Measurements from ENCODE around the gene CCDC15.

Gene CCDC15

DNA sequence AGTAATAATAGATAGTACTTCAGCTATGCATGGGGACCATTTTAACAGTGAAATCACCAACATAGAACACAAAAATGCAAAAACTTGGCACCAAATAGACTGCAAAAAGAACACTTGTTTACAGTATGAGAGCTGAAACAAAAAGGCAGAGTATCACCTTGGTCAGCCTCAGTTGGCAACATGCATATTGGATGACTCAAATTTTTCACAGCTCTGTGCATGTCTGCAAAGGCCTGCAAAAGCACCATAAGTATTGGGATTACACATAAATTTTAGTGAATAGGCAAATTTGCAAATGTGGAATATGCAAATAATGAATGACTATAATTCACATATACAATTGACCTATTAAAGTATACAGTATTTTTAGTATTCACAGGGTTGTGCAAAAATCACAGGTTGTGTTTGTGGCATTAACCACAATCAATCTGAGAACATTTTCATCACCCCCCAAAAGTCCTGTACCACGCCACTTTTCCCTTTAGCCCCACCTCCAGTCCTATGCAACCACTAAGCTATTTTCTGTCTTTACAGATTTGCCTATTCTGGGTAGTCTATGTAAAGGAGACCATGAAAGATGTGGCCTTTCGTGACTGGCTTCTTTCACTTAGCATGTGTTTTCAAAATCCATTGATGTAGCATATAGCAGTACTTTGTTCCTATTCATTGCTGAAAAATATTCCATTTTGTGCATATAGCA lies 47.2 kb downstream of the CCDC15 start:
- ChIA-PET CTCF (interaction anchor here (0.5 to 0.9 kb wide), 2 partner anchors 163 to 268 kb away, joined by 3 to 4 read pairs; no protein-coding TSS in a partner anchor), POLR2A (no interaction called here)
- H3K4me1 ChIP-seq (ENCODE audit: control insufficient read depth, insufficient read depth, low read length) = no peaks in the 10 kb centered on the region
- H3K27ac ChIP-seq (ENCODE audit: extremely low read depth, low read depth, low read length) = no peak overlapping the region
- peaks cover 0 to 28% of the 10 kb centered on the region in 2 experiments; a peak in 2 of 3 replicates for H3K36me3 ChIP-seq (ENCODE audit: control insufficient read depth in 2 of 2, insufficient read depth in 1 of 2, low read length in 2 of 2)
- H3K9me3 ChIP-seq (ENCODE audit: control insufficient read depth, insufficient read depth, low read depth, low read length) = no peaks in the 10 kb centered on the region
- no peak overlapping the region for H3K4me3 ChIP-seq (ENCODE audit: low read depth, low read length)
- TF ChIP-seq, protein P1, sequence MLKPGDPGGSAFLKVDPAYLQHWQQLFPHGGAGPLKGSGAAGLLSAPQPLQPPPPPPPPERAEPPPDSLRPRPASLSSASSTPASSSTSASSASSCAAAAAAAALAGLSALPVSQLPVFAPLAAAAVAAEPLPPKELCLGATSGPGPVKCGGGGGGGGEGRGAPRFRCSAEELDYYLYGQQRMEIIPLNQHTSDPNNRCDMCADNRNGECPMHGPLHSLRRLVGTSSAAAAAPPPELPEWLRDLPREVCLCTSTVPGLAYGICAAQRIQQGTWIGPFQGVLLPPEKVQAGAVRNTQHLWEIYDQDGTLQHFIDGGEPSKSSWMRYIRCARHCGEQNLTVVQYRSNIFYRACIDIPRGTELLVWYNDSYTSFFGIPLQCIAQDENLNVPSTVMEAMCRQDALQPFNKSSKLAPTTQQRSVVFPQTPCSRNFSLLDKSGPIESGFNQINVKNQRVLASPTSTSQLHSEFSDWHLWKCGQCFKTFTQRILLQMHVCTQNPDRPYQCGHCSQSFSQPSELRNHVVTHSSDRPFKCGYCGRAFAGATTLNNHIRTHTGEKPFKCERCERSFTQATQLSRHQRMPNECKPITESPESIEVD (tag by site-specific recombination; IDR thresholded peaks at IDR 0.05) = no peak
- TF ChIP-seq SCRT1 (tag by site-specific recombination; IDR thresholded peaks at IDR 0.05; ENCODE audit: borderline replicate concordance) (no peak), ZNF354C (tag by site-specific recombination; IDR thresholded peaks at IDR 0.05; ENCODE audit: borderline replicate concordance, low read depth) (no peak), ZNF544 (tag by site-specific recombination; IDR thresholded peaks at IDR 0.05) (no peak), ZNF121 (tag by site-specific recombination; IDR thresholded peaks at IDR 0.05) (no peak), ZNF10 (tag by site-specific recombination; IDR thresholded peaks at IDR 0.05) (no peak), KLF1 (tag by site-specific recombination; IDR thresholded peaks at IDR 0.05) (no peak)
- TF ChIP-seq, protein P2, sequence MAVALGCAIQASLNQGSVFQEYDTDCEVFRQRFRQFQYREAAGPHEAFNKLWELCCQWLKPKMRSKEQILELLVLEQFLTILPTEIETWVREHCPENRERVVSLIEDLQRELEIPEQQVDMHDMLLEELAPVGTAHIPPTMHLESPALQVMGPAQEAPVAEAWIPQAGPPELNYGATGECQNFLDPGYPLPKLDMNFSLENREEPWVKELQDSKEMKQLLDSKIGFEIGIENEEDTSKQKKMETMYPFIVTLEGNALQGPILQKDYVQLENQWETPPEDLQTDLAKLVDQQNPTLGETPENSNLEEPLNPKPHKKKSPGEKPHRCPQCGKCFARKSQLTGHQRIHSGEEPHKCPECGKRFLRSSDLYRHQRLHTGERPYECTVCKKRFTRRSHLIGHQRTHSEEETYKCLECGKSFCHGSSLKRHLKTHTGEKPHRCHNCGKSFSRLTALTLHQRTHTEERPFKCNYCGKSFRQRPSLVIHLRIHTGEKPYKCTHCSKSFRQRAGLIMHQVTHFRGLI (tag by site-specific recombination; IDR thresholded peaks at IDR 0.05) = no peak
- TF ChIP-seq, protein P3, sequence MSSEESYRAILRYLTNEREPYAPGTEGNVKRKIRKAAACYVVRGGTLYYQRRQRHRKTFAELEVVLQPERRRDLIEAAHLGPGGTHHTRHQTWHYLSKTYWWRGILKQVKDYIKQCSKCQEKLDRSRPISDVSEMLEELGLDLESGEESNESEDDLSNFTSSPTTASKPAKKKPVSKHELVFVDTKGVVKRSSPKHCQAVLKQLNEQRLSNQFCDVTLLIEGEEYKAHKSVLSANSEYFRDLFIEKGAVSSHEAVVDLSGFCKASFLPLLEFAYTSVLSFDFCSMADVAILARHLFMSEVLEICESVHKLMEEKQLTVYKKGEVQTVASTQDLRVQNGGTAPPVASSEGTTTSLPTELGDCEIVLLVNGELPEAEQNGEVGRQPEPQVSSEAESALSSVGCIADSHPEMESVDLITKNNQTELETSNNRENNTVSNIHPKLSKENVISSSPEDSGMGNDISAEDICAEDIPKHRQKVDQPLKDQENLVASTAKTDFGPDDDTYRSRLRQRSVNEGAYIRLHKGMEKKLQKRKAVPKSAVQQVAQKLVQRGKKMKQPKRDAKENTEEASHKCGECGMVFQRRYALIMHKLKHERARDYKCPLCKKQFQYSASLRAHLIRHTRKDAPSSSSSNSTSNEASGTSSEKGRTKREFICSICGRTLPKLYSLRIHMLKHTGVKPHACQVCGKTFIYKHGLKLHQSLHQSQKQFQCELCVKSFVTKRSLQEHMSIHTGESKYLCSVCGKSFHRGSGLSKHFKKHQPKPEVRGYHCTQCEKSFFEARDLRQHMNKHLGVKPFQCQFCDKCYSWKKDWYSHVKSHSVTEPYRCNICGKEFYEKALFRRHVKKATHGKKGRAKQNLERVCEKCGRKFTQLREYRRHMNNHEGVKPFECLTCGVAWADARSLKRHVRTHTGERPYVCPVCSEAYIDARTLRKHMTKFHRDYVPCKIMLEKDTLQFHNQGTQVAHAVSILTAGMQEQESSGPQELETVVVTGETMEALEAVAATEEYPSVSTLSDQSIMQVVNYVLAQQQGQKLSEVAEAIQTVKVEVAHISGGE (tag by site-specific recombination; conservative IDR thresholded peaks at IDR 0.05; ENCODE audit: low read depth) = no peak
- TF ChIP-seq, protein P4, sequence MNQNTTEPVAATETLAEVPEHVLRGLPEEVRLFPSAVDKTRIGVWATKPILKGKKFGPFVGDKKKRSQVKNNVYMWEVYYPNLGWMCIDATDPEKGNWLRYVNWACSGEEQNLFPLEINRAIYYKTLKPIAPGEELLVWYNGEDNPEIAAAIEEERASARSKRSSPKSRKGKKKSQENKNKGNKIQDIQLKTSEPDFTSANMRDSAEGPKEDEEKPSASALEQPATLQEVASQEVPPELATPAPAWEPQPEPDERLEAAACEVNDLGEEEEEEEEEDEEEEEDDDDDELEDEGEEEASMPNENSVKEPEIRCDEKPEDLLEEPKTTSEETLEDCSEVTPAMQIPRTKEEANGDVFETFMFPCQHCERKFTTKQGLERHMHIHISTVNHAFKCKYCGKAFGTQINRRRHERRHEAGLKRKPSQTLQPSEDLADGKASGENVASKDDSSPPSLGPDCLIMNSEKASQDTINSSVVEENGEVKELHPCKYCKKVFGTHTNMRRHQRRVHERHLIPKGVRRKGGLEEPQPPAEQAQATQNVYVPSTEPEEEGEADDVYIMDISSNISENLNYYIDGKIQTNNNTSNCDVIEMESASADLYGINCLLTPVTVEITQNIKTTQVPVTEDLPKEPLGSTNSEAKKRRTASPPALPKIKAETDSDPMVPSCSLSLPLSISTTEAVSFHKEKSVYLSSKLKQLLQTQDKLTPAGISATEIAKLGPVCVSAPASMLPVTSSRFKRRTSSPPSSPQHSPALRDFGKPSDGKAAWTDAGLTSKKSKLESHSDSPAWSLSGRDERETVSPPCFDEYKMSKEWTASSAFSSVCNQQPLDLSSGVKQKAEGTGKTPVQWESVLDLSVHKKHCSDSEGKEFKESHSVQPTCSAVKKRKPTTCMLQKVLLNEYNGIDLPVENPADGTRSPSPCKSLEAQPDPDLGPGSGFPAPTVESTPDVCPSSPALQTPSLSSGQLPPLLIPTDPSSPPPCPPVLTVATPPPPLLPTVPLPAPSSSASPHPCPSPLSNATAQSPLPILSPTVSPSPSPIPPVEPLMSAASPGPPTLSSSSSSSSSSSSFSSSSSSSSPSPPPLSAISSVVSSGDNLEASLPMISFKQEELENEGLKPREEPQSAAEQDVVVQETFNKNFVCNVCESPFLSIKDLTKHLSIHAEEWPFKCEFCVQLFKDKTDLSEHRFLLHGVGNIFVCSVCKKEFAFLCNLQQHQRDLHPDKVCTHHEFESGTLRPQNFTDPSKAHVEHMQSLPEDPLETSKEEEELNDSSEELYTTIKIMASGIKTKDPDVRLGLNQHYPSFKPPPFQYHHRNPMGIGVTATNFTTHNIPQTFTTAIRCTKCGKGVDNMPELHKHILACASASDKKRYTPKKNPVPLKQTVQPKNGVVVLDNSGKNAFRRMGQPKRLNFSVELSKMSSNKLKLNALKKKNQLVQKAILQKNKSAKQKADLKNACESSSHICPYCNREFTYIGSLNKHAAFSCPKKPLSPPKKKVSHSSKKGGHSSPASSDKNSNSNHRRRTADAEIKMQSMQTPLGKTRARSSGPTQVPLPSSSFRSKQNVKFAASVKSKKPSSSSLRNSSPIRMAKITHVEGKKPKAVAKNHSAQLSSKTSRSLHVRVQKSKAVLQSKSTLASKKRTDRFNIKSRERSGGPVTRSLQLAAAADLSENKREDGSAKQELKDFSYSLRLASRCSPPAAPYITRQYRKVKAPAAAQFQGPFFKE (tag by site-specific recombination; IDR thresholded peaks at IDR 0.05; ENCODE audit: borderline replicate concordance) = no peak
- TF ChIP-seq, protein P5, sequence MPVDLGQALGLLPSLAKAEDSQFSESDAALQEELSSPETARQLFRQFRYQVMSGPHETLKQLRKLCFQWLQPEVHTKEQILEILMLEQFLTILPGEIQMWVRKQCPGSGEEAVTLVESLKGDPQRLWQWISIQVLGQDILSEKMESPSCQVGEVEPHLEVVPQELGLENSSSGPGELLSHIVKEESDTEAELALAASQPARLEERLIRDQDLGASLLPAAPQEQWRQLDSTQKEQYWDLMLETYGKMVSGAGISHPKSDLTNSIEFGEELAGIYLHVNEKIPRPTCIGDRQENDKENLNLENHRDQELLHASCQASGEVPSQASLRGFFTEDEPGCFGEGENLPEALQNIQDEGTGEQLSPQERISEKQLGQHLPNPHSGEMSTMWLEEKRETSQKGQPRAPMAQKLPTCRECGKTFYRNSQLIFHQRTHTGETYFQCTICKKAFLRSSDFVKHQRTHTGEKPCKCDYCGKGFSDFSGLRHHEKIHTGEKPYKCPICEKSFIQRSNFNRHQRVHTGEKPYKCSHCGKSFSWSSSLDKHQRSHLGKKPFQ (tag by site-specific recombination; IDR thresholded peaks at IDR 0.05) = no peak
- TF ChIP-seq, protein P6, sequence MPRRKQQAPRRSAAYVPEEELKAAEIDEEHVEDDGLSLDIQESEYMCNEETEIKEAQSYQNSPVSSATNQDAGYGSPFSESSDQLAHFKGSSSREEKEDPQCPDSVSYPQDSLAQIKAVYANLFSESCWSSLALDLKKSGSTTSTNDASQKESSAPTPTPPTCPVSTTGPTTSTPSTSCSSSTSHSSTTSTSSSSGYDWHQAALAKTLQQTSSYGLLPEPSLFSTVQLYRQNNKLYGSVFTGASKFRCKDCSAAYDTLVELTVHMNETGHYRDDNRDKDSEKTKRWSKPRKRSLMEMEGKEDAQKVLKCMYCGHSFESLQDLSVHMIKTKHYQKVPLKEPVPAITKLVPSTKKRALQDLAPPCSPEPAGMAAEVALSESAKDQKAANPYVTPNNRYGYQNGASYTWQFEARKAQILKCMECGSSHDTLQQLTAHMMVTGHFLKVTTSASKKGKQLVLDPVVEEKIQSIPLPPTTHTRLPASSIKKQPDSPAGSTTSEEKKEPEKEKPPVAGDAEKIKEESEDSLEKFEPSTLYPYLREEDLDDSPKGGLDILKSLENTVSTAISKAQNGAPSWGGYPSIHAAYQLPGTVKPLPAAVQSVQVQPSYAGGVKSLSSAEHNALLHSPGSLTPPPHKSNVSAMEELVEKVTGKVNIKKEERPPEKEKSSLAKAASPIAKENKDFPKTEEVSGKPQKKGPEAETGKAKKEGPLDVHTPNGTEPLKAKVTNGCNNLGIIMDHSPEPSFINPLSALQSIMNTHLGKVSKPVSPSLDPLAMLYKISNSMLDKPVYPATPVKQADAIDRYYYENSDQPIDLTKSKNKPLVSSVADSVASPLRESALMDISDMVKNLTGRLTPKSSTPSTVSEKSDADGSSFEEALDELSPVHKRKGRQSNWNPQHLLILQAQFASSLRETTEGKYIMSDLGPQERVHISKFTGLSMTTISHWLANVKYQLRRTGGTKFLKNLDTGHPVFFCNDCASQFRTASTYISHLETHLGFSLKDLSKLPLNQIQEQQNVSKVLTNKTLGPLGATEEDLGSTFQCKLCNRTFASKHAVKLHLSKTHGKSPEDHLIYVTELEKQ (tag by site-specific recombination; IDR thresholded peaks at IDR 0.05; ENCODE audit: borderline replicate concordance) = no peak
- TF ChIP-seq, protein P7, sequence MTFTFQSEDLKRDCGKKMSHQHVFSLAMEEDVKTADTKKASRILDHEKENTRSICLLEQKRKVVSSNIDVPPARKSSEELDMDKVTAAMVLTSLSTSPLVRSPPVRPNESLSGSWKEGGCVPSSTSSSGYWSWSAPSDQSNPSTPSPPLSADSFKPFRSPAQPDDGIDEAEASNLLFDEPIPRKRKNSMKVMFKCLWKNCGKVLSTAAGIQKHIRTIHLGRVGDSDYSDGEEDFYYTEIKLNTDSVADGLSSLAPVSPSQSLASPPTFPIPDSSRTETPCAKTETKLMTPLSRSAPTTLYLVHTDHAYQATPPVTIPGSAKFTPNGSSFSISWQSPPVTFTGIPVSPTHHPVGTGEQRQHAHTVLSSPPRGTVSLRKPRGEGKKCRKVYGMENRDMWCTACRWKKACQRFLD (tag by site-specific recombination; IDR thresholded peaks at IDR 0.05) = no peak
- TF ChIP-seq, protein P8, sequence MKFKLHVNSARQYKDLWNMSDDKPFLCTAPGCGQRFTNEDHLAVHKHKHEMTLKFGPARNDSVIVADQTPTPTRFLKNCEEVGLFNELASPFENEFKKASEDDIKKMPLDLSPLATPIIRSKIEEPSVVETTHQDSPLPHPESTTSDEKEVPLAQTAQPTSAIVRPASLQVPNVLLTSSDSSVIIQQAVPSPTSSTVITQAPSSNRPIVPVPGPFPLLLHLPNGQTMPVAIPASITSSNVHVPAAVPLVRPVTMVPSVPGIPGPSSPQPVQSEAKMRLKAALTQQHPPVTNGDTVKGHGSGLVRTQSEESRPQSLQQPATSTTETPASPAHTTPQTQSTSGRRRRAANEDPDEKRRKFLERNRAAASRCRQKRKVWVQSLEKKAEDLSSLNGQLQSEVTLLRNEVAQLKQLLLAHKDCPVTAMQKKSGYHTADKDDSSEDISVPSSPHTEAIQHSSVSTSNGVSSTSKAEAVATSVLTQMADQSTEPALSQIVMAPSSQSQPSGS (tag by site-specific recombination; IDR thresholded peaks at IDR 0.05; ENCODE audit: low read depth) = no peak

All from HEK293 (cell line).